K562 (cell line): ENCODE data around the gene DNAL4. TPM values are rescaled to one million over a fixed set of nuclear protein-coding genes. Genes with fewer than 3 reads are reported as not detected.

Source experiments
- BRD4 ChIP-seq: fragments of 200-600 bp; sonication (generic); IDR thresholded peaks from 2 replicates; pipeline ENCODE4 v1.6.1; 2017; ENCODE audit warnings: inconsistent platforms
- CREM ChIP-seq: IDR thresholded peaks from 2 replicates; pipeline ENCODE4 v1.6.1; 2014; ENCODE audit warnings: antibody characterized with exemption, low read depth
- CXXC5 ChIP-seq: fragments of 250-450 bp; sonication (Bioruptor Pico); IDR thresholded peaks from 2 replicates; pipeline ENCODE4 v1.8.0; 2022; ENCODE audit warnings: inconsistent platforms, mild to moderate bottlenecking, moderate library complexity
- HDAC3 ChIP-seq: fragments of 450-650 bp; IDR thresholded peaks from 2 replicates; pipeline ENCODE4 v1.6.1; 2018; ENCODE audit warnings: borderline replicate concordance, mild to moderate bottlenecking, moderate library complexity; ENCODE audit not compliant: partially characterized antibody
- LCOR ChIP-seq: sonication (generic); formaldehyde crosslinking; IDR thresholded peaks from 2 replicates; pipeline ENCODE4 v1.8.0; 2022; ENCODE audit warnings: mild to moderate bottlenecking, missing genetic modification reagents
- ZC3H4 ChIP-seq: sonication (generic); formaldehyde crosslinking; IDR thresholded peaks from 2 replicates; pipeline ENCODE4 v1.9.0; 2021; ENCODE audit warnings: missing genetic modification reagents, borderline replicate concordance
- ZKSCAN1 ChIP-seq: fragments of 150-350 bp; IDR thresholded peaks from 2 replicates; pipeline ENCODE4 v1.6.1; 2016; ENCODE audit warnings: low read depth, low read length
- ZNF124 ChIP-seq: sonication (generic); formaldehyde crosslinking; IDR thresholded peaks from 2 replicates; pipeline ENCODE4 v1.8.1; 2022; ENCODE audit warnings: missing genetic modification reagents
- ZNF277 ChIP-seq: fragments of 250-450 bp; sonication (Bioruptor Pico); IDR thresholded peaks from 2 replicates; pipeline ENCODE4 v1.8.0; 2022; ENCODE audit warnings: inconsistent platforms, mild to moderate bottlenecking, moderate library complexity, borderline replicate concordance
- ZNF445 ChIP-seq: fragments of 250-450 bp; sonication (Bioruptor Pico); IDR thresholded peaks from 2 replicates; pipeline ENCODE4 v1.4.0; 2020; ENCODE audit warnings: low read depth, mild to moderate bottlenecking, moderate library complexity
- ZSCAN29 ChIP-seq: fragments of 450-650 bp; IDR thresholded peaks from 2 replicates; pipeline ENCODE4 v1.6.1; 2017
- polyA plus RNA-seq, 8 experiments: library from polyadenylated mRNA; depleted of rRNA in 4 of 8; stranded (reverse) in 5 of 8; unstranded in 3 of 8; fragments of >200 nt; fragmentation: Nextera tagmentation in 2 of 8; fragmentation: Illumina TruSeq in 1 of 8; extraction: Ambion mirVana in 2 of 8; extraction: Trizol in 1 of 8; gene quantifications; 2 replicates each; pipeline versions ENCODE4 v1.2.1 to v1.2.3, GENCODE V29; 2011 to 2014; ENCODE audit warnings: inconsistent platforms in 1 of 8, missing spikeins in 1 of 8
- total RNA-seq, 7 experiments: library from RNA; depleted of rRNA in 6 of 7; stranded (reverse); fragments of >200 nt in 6 of 7; fragmentation: Illumina TruSeq in 2 of 7; extraction: Trizol in 2 of 7; gene quantifications; 2 replicates each; pipeline versions ENCODE4 v1.2.1 to v1.2.3, GENCODE V29; 2011 to 2021; ENCODE audit warnings: low replicate concordance in 1 of 7
- TF ChIP-seq, protein P1 (sequence below): fragments of 450-650 bp; IDR thresholded peaks from 2 replicates; pipeline ENCODE4 v1.6.1; 2018; ENCODE audit not compliant: partially characterized antibody
- TF ChIP-seq, protein P2 (sequence below): sonication (generic); formaldehyde crosslinking; IDR thresholded peaks from 2 replicates; pipeline ENCODE4 v1.8.1; 2022; ENCODE audit warnings: missing genetic modification reagents
- TF ChIP-seq, protein P3 (sequence below): fragments of 250-450 bp; sonication (Bioruptor Pico); IDR thresholded peaks from 2 replicates; pipeline ENCODE4 v1.8.0; 2022; ENCODE audit warnings: moderate library complexity, mild to moderate bottlenecking, inconsistent platforms

DNAL4 gene
- total and polyA plus RNA-seq, 9 of the 15 experiments (the other 6 are each of a cell fraction or from before 2014, with no cell fraction given), result 0.20 to 9.4 (median 5.2) TPM

DNA sequence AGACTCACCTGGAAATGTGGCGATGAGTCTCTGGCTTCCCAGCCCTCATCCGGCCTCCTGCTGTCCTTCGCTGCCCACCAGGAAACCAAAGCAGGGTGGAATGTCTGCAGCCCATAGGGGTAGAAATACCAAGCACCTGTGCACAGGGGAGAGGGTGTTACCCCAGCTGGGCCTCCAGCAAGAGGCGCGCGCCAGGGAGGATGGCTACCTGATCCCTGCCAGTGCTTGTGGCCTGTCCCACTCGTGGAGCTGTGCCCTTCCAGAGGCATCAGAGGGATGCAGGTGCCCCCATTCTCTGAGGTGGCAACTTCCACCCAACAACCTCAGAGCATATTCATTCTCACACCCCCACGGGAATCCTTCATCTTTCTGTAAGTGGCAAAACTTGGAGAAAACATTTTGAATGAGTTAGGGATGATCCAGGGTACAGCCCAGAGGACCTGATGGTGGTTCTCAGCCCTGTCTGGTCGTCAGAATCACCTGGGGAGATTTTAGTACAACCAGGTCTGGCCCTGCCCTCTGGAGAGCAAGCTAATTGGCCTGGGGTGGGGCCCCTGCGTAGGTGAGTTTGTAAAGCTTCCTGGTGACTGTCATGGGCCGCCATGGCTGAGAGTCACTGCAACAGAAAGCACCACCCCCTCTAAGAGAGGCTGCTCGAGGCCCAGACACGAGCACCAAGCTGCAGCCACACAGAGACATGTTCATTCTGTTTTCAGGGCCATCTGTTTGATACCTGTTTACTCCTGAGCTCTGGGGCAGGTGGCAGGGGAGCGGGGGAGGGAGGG, 48.1 kb downstream of the DNAL4 start (continued):
- TF ChIP-seq, protein P1, sequence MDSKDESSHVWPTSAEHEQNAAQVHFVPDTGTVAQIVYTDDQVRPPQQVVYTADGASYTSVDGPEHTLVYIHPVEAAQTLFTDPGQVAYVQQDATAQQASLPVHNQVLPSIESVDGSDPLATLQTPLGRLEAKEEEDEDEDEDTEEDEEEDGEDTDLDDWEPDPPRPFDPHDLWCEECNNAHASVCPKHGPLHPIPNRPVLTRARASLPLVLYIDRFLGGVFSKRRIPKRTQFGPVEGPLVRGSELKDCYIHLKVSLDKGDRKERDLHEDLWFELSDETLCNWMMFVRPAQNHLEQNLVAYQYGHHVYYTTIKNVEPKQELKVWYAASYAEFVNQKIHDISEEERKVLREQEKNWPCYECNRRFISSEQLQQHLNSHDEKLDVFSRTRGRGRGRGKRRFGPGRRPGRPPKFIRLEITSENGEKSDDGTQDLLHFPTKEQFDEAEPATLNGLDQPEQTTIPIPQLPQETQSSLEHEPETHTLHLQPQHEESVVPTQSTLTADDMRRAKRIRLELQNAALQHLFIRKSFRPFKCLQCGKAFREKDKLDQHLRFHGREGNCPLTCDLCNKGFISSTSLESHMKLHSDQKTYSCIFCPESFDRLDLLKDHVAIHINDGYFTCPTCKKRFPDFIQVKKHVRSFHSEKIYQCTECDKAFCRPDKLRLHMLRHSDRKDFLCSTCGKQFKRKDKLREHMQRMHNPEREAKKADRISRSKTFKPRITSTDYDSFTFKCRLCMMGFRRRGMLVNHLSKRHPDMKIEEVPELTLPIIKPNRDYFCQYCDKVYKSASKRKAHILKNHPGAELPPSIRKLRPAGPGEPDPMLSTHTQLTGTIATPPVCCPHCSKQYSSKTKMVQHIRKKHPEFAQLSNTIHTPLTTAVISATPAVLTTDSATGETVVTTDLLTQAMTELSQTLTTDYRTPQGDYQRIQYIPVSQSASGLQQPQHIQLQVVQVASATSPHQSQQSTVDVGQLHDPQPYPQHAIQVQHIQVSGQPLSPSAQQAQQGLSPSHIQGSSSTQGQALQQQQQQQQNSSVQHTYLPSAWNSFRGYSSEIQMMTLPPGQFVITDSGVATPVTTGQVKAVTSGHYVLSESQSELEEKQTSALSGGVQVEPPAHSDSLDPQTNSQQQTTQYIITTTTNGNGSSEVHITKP, result no peak
- TF ChIP-seq BRD4, result no peak
- no peak for TF ChIP-seq CREM
- no peak for TF ChIP-seq ZKSCAN1
- TF ChIP-seq CXXC5 (CRISPR knock-in tag), result no peak
- TF ChIP-seq ZNF124, result no peak
- TF ChIP-seq ZNF445 (CRISPR knock-in tag), result no peak
- TF ChIP-seq ZSCAN29, result no peak
- TF ChIP-seq, protein P2, sequence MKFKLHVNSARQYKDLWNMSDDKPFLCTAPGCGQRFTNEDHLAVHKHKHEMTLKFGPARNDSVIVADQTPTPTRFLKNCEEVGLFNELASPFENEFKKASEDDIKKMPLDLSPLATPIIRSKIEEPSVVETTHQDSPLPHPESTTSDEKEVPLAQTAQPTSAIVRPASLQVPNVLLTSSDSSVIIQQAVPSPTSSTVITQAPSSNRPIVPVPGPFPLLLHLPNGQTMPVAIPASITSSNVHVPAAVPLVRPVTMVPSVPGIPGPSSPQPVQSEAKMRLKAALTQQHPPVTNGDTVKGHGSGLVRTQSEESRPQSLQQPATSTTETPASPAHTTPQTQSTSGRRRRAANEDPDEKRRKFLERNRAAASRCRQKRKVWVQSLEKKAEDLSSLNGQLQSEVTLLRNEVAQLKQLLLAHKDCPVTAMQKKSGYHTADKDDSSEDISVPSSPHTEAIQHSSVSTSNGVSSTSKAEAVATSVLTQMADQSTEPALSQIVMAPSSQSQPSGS (CRISPR knock-in tag), result no peak
- TF ChIP-seq, protein P3, sequence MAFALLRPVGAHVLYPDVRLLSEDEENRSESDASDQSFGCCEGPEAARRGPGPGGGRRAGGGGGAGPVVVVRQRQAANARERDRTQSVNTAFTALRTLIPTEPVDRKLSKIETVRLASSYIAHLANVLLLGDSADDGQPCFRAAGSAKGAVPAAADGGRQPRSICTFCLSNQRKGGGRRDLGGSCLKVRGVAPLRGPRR (CRISPR knock-in tag), result no peak
- TF ChIP-seq ZNF277 (CRISPR knock-in tag), result no peak
- TF ChIP-seq HDAC3, result no peak
- no peak for TF ChIP-seq LCOR (CRISPR knock-in tag)
- TF ChIP-seq ZC3H4 (CRISPR knock-in tag), result no peak
